Activated naive CD8-positive, alpha-beta T cell (primary cell): Measurements from ENCODE around the gene STAMBP.
"Not testable (repeated sequence)": the region's sequence is repeated elsewhere in the genome, so short reads cannot be mapped to it uniquely, and the experiment has no call there.

Source experiments
- H3K27ac Mint-ChIP-seq: one replicate; pipeline ENCODE4 v1.8.0; 2021; ENCODE audit warnings: mixed read lengths
- H3K27me3 Mint-ChIP-seq: one replicate; pipeline ENCODE4 v1.8.0; 2021; ENCODE audit warnings: mixed read lengths
- H3K36me3 Mint-ChIP-seq: one replicate; pipeline ENCODE4 v1.8.0; 2021; ENCODE audit warnings: mixed read lengths
- H3K4me1 Mint-ChIP-seq: one replicate; pipeline ENCODE4 v1.8.0; 2021; ENCODE audit warnings: low read depth, mixed read lengths
- H3K4me3 Mint-ChIP-seq: one replicate; pipeline ENCODE4 v1.8.0; 2021; ENCODE audit warnings: mild to moderate bottlenecking, mixed read lengths
- H3K9me3 Mint-ChIP-seq: one replicate; pipeline ENCODE4 v1.8.0; 2021; ENCODE audit warnings: low read depth, mixed read lengths

STAMBP gene

GRCh38 chr2:73851274-73851673 lies 22.5 kb downstream of the STAMBP start:
- Mint-ChIP-seq H3K4me3 (no peak overlapping the region), H3K4me1 (peaks cover 10% of the 10 kb centered on the region), H3K27me3 (no peaks in the 10 kb centered on the region), H3K27ac (peak overlapping the region; percentile 42), H3K9me3 (no peaks in the 10 kb centered on the region), H3K36me3 (peaks cover 16% of the 10 kb centered on the region)

- H3K4me1 Mint-ChIP-seq, result peaks cover 15% of the 10 kb centered on the region
- no peaks in the 10 kb centered on the region for H3K9me3 Mint-ChIP-seq
- H3K27ac Mint-ChIP-seq, result no peak overlapping the region
- no peak overlapping the region for H3K4me3 Mint-ChIP-seq
- no peaks in the 10 kb centered on the region for H3K27me3 Mint-ChIP-seq
- peaks cover 19% of the 10 kb centered on the region for H3K36me3 Mint-ChIP-seq
These were observed 23.3 kb downstream of the STAMBP start for GRCh38 chr2:73852020-73852419.

- H3K27me3 Mint-ChIP-seq, result no peaks in the 10 kb centered on the region
- peaks cover 29% of the 10 kb centered on the region for H3K4me1 Mint-ChIP-seq
- no peak overlapping the region for H3K4me3 Mint-ChIP-seq
- peaks cover 30% of the 10 kb centered on the region for H3K36me3 Mint-ChIP-seq
- no peaks in the 10 kb centered on the region for H3K9me3 Mint-ChIP-seq
- peak overlapping the region; percentile 19 for H3K27ac Mint-ChIP-seq
These were observed 26.8 kb downstream of the STAMBP start for GRCh38 chr2:73855526-73855925.

- H3K4me1 Mint-ChIP-seq, result peaks cover 30% of the 10 kb centered on the region
- peaks cover 27% of the 10 kb centered on the region for H3K36me3 Mint-ChIP-seq
- no peak overlapping the region for H3K27ac Mint-ChIP-seq
- no peaks in the 10 kb centered on the region for H3K9me3 Mint-ChIP-seq
- H3K27me3 Mint-ChIP-seq, result no peaks in the 10 kb centered on the region
- H3K4me3 Mint-ChIP-seq, result no peak overlapping the region
These were observed 27.5 kb downstream of the STAMBP start for GRCh38 chr2:73856214-73856613.

- Mint-ChIP-seq H3K27ac (peak overlapping the region; percentile 35), H3K9me3 (no peaks in the 10 kb centered on the region), H3K36me3 (peaks cover 36% of the 10 kb centered on the region), H3K4me3 (peak overlapping the region; percentile 33), H3K4me1 (peaks cover 28% of the 10 kb centered on the region), H3K27me3 (no peaks in the 10 kb centered on the region)
These were observed 31.2 kb downstream of the STAMBP start for GRCh38 chr2:73859721-73860586.

- Mint-ChIP-seq H3K36me3 (peaks cover 27% of the 10 kb centered on the region), H3K9me3 (no peaks in the 10 kb centered on the region), H3K4me3 (no peak overlapping the region), H3K27ac (no peak overlapping the region), H3K27me3 (no peaks in the 10 kb centered on the region), H3K4me1 (peaks cover 17% of the 10 kb centered on the region)
These were observed 34.2 kb downstream of the STAMBP start for GRCh38 chr2:73862987-73863386.

GRCh38 chr2:73868204-73868978 lies 39.6 kb downstream of the STAMBP start:
- Mint-ChIP-seq H3K4me1 (no peaks in the 10 kb centered on the region), H3K27ac (no peak overlapping the region), H3K36me3 (peaks cover 21% of the 10 kb centered on the region), H3K4me3 (no peak overlapping the region), H3K27me3 (no peaks in the 10 kb centered on the region), H3K9me3 (no peaks in the 10 kb centered on the region)

GRCh38 chr2:73870084-73870483 lies 41.3 kb downstream of the STAMBP start:
- Mint-ChIP-seq H3K4me3 (no peak overlapping the region), H3K36me3 (peaks cover 10% of the 10 kb centered on the region), H3K27me3 (no peaks in the 10 kb centered on the region), H3K27ac (no peak overlapping the region), H3K9me3 (no peaks in the 10 kb centered on the region), H3K4me1 (no peaks in the 10 kb centered on the region)

GRCh38 chr2:73877071-73877802 lies 48.5 kb downstream of the STAMBP start:
- no peak overlapping the region for H3K27ac Mint-ChIP-seq
- H3K9me3 Mint-ChIP-seq, result no peaks in the 10 kb centered on the region
- no peaks in the 10 kb centered on the region for H3K36me3 Mint-ChIP-seq
- H3K27me3 Mint-ChIP-seq, result no peaks in the 10 kb centered on the region
- no peaks in the 10 kb centered on the region for H3K4me1 Mint-ChIP-seq
- no peak overlapping the region for H3K4me3 Mint-ChIP-seq

GRCh38 chr2:73877984-73878383 lies 49.2 kb downstream of the STAMBP start:
- H3K4me1 Mint-ChIP-seq, H3K27me3 Mint-ChIP-seq, H3K27ac Mint-ChIP-seq, H3K36me3 Mint-ChIP-seq, H3K4me3 Mint-ChIP-seq, H3K9me3 Mint-ChIP-seq: not testable (repeated sequence)

- peaks cover 23% of the 10 kb centered on the region for H3K4me1 Mint-ChIP-seq
These were observed 56.6 kb downstream of the STAMBP start for GRCh38 chr2:73885406-73885805.

GRCh38 chr2:73886357-73886756 lies 57.6 kb downstream of the STAMBP start:
- Mint-ChIP-seq H3K4me1 (peaks cover 23% of the 10 kb centered on the region), H3K36me3 (no peaks in the 10 kb centered on the region), H3K27me3 (no peaks in the 10 kb centered on the region), H3K27ac (peak overlapping the region; percentile 82), H3K9me3 (no peaks in the 10 kb centered on the region), H3K4me3 (peak overlapping the region; percentile 25)

More at GRCh38 chr2:73885406-73885805, 56.6 kb downstream of the STAMBP start:
- Mint-ChIP-seq H3K36me3 (no peaks in the 10 kb centered on the region), H3K27me3 (no peaks in the 10 kb centered on the region), H3K9me3 (no peaks in the 10 kb centered on the region), H3K27ac (no peak overlapping the region), H3K4me3 (no peak overlapping the region)

- H3K4me1 Mint-ChIP-seq, result peaks cover 23% of the 10 kb centered on the region
- H3K36me3 Mint-ChIP-seq, H3K9me3 Mint-ChIP-seq, H3K27ac Mint-ChIP-seq, H3K27me3 Mint-ChIP-seq, H3K4me3 Mint-ChIP-seq: not testable (repeated sequence)
These were observed 59.0 kb downstream of the STAMBP start for GRCh38 chr2:73887596-73888353.

- H3K27ac Mint-ChIP-seq, result no peak overlapping the region
- H3K9me3 Mint-ChIP-seq, result no peaks in the 10 kb centered on the region
- no peaks in the 10 kb centered on the region for H3K36me3 Mint-ChIP-seq
- no peaks in the 10 kb centered on the region for H3K27me3 Mint-ChIP-seq
- H3K4me3 Mint-ChIP-seq, result no peak overlapping the region
- H3K4me1 Mint-ChIP-seq, result peaks cover 23% of the 10 kb centered on the region
These were observed 59.6 kb downstream of the STAMBP start for GRCh38 chr2:73888388-73888787.
